Right atrium auricular region (tissue), 2 donors: ENCODE measurements around the gene FAM120AOS. TPM values are rescaled to one million over a fixed set of nuclear protein-coding genes. Genes with fewer than 3 reads are reported as not detected.

Experiments
- DNase-seq: peaks from one replicate; pipeline ENCODE4 v3.0.0-alpha.2; 2019; ENCODE audit warnings: low spot score
- H3K27ac ChIP-seq, 2 donors: fragments of 200-600 bp; sonication (generic); 1 replicate in 1 of 2; 2 replicates in 1 of 2; pipeline ENCODE4 v1.5.1; 2016 to 2019
- H3K27me3 ChIP-seq, 2 donors: fragments of 200-600 bp; sonication (generic); one replicate each; pipeline versions ENCODE4 v1.5.1 to v1.6.0; 2017 to 2019
- H3K36me3 ChIP-seq: fragments of 200-600 bp; sonication (generic); one replicate; pipeline ENCODE4 v1.5.1; 2016
- H3K4me1 ChIP-seq, 2 donors: fragments of 200-600 bp; sonication (generic); one replicate each; pipeline versions ENCODE4 v1.5.1 to v1.6.0; 2017 to 2019
- H3K4me3 ChIP-seq, 2 donors: fragments of 200-600 bp; sonication (generic); 1 replicate in 1 of 2; 2 replicates in 1 of 2; pipeline ENCODE4 v1.5.1; 2017 to 2019; ENCODE audit warnings: mild to moderate bottlenecking in 1 of 2, moderate library complexity in 1 of 2
- H3K9me3 ChIP-seq, 2 donors: fragments of 200-600 bp; sonication (generic); one replicate each; pipeline ENCODE4 v1.5.1; 2019
- CTCF ChIP-seq, 2 donors: fragments of 200-600 bp; sonication (generic); IDR thresholded peaks; one replicate each; pipeline ENCODE4 v1.5.1; 2019; ENCODE audit warnings: antibody characterized with exemption in 2 of 2
- total RNA-seq, 2 donors: library from RNA; depleted of rRNA; stranded (reverse); fragments of >200 nt; gene quantifications; one replicate each; pipeline ENCODE4 v1.1.0, GENCODE V29; 2016

The FAM120AOS gene
- total RNA-seq, 2 donors from 2014 or later, result 32.4 to 47.0 TPM

- no peaks in the 10 kb centered on the region for H3K36me3 ChIP-seq
- no peaks in the 10 kb centered on the region for H3K4me1 ChIP-seq
- H3K27me3 ChIP-seq, result no peaks in the 10 kb centered on the region
- no peak overlapping the region for H3K27ac ChIP-seq
- H3K4me3 ChIP-seq, result no peak overlapping the region
- no peak for DNase-seq
- TF ChIP-seq CTCF (IDR thresholded peaks at IDR 0.05), result no peak
- peaks cover 0 to 34% of the 10 kb centered on the region in 2 donors for H3K9me3 ChIP-seq
These were observed 36.7 kb downstream of the FAM120AOS start for GRCh38 chr9:93416530-93417235.

- Histone ChIP-seq H3K27ac (no peak overlapping the region), H3K9me3 (peaks cover 0 to 34% of the 10 kb centered on the region in 2 donors), H3K27me3 (no peaks in the 10 kb centered on the region), H3K36me3 (no peaks in the 10 kb centered on the region), H3K4me1 (no peaks in the 10 kb centered on the region), H3K4me3 (no peak overlapping the region)
- DNase-seq, result no peak
- TF ChIP-seq CTCF (IDR thresholded peaks at IDR 0.05), result no peak
These were observed 38.1 kb downstream of the FAM120AOS start for GRCh38 chr9:93415176-93415690.

GRCh38 chr9:93413530-93413929, 39.9 kb downstream of the FAM120AOS start:
- no peak for DNase-seq
- TF ChIP-seq CTCF (IDR thresholded peaks at IDR 0.05), result no peak
- Histone ChIP-seq H3K4me1 (no peaks in the 10 kb centered on the region), H3K27ac (no peak overlapping the region), H3K4me3 (no peak overlapping the region), H3K27me3 (no peaks in the 10 kb centered on the region), H3K36me3 (no peaks in the 10 kb centered on the region), H3K9me3 (peaks cover 0 to 17% of the 10 kb centered on the region in 2 donors)

GRCh38 chr9:93406371-93406770, 47.0 kb downstream of the FAM120AOS start:
- no peak overlapping the region for H3K27ac ChIP-seq
- H3K4me1 ChIP-seq, result no peaks in the 10 kb centered on the region
- no peaks in the 10 kb centered on the region for H3K9me3 ChIP-seq
- no peak for DNase-seq
- H3K36me3 ChIP-seq, result no peaks in the 10 kb centered on the region
- TF ChIP-seq CTCF (IDR thresholded peaks at IDR 0.05), result no peak
- H3K4me3 ChIP-seq, result no peak overlapping the region
- no peaks in the 10 kb centered on the region for H3K27me3 ChIP-seq

GRCh38 chr9:93398471-93398870, 54.9 kb downstream of the FAM120AOS start:
- H3K27ac ChIP-seq, result no peak overlapping the region
- no peaks in the 10 kb centered on the region for H3K4me1 ChIP-seq
- TF ChIP-seq CTCF (IDR thresholded peaks at IDR 0.05), result no peak
- H3K27me3 ChIP-seq, result no peaks in the 10 kb centered on the region
- DNase-seq, result no peak
- H3K36me3 ChIP-seq, result no peaks in the 10 kb centered on the region
- peaks cover 0 to under 1% of the 10 kb centered on the region in 2 donors for H3K9me3 ChIP-seq
- no peak overlapping the region for H3K4me3 ChIP-seq
